Stimulated activated CD4-positive, alpha-beta T cell treated with anti-CD3 and anti-CD28 coated beads, Interleukin-2, amount 100 ng/mL, for 4 hours (primary cell): Measurements from ENCODE around the gene DCTN4.
"Not testable (repeated sequence)": the region's sequence is repeated elsewhere in the genome, so short reads cannot be mapped to it uniquely, and the experiment has no call there.

ENCODE experiments used
- DNase-seq: peaks from one replicate; pipeline ENCODE4 v3.0.0-alpha.2; 2020; ENCODE audit warnings: low read depth

The DCTN4 gene

GRCh38 chr5:150758531-150759333 lies at the start of gene DCTN4:
DCTN4 (minus strand) TSS chr5:150759017; CDS start chr5:150758993, 24 bp downstream.
- DNase-seq = peak; percentile 89

GRCh38 chr5:150804388-150804787 lies 45.6 kb upstream of the DCTN4 start:
- no peak for DNase-seq

DNA sequence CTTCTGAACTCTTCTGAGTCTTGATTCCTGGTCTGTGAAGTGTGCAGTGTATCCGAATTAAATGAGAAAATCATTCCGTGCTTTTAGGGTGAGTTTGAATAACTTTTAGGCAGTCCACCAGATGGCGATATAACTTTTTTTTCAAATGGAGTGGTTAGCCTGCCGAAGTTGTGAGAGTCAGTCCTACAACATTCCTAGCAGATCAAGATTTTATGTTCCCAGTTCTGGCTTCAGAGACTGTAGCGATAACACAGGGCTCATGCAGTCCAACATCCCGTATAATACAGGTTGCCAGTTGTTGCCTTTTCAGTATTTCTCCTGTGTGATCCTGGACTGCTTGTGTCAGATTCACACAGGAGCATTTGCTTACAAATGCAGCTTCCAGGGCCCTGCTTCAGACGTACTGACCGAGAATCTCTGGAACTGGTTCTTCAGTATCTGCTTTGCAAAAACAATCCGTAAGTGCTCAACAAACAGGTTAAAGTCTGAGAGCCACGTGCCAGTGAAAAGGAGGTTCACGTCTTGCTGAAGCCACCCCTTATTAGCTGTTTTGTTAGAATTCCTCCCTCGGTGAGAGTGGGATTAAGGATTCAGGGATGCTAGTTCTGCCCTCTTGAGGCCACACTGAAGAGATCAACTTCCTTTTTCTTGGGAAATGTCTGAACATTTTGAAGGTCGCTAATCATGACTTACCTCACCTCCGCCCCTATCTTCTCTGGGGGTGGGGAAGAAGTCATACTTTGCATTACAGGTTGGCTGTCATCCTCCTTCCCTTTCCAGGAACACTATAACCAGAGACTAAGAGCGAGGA lies 42.5 kb upstream of the DCTN4 start:
- no peak for DNase-seq

DNA sequence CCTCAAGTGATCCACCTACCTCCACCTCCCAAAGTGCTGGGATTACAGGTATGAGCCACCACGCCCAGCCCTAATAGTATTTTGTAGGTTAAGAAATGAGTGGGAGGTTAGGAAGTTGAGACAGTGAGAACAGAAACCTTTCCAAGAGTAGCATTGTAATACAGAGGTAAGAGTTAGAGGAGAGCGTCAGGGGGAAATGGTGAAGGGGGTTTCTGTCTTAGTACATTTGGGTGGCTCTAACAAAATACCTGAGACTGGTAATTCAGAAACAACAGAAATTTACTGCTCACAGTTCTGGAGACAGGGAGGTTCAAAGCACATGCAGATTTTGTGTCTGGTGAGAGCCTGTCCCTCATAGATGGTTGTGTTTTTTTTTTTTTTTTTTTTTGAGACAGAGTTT lies 38.6 kb upstream of the DCTN4 start:
- no peak for DNase-seq

DNA sequence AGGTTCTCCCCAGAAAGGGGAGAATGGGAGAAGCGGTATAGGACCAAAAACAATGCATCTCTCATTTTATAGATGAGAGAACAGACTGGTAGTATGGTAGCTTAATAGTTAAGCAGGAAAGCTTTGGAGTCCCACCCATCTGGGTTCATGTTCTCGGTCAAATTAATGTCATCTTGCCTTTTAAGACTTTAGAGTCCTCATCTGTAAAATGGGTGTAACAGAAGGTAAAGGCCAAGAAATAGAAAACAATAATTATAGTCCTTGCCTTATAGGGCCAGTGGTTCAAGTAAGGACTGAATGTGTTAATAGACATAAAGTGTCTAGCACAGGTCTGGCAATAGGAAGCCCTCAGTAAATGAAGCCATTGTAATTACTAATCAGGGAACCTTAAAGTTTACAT lies 36.1 kb upstream of the DCTN4 start:
- no peak for DNase-seq

- DNase-seq = not testable (repeated sequence)
Observed at GRCh38 chr5:150793423-150793888, 34.6 kb upstream of the DCTN4 start.

DNA sequence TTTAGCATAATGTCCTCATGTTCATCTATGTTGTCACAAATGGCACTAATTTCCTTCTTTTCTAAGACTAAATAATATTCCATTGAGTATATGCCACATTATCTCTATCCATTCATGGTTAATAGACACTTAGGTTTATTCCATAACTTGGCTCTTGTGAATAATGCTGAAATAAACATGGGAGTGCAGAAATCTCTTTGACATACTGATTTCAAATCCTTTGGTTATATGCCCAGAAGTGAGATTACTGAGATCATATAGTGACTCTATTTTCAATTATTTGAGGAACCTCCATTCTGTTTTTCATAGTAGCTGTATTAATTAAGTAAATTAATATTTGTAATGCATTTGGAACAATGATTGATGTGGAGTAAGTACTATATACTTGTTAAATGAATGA lies 32.7 kb upstream of the DCTN4 start:
- no peak for DNase-seq

GRCh38 chr5:150789943-150790611 lies 31.3 kb upstream of the DCTN4 start:
- DNase-seq = peak; percentile 77

DNA sequence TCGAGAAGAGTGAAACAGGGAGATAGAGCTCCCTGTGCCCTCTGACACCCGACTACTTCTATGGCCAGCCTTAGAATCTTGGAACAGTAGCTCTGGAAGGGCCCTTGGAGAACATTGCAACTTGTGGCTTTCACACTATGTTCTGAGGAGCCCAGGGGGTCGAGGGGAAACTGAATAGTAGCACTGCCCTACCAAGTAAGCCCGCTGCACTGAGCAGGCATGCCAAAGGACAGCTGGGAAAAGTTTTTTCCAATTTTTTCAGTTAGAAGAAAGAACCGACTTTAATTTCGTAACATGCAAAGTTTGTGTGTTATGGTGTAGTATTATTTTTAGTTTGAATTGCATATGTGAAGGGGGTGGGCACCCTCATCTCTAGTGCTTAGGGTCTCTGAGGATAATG lies 30.6 kb upstream of the DCTN4 start:
- DNase-seq = no peak

DNA sequence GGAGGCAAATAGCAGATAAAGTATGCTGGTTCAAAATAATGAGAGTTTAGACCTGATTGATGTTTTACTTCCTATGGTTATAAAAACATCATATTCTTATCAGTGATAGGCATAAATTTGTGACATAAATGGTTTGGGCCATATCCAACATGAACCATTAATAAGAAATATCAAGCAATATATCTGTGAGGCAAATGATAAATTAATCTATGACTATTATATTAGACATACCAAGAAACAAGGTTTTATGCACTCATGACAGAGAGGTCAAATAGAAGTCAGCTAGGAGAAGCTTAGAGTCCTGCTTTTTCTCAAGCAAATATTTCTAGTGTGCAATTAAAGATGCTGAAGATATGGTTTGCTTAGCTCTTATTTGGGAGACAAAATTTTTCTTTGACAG lies 30.2 kb upstream of the DCTN4 start:
- no peak for DNase-seq

GRCh38 chr5:150787656-150788055 lies 28.8 kb upstream of the DCTN4 start:
- no peak for DNase-seq

GRCh38 chr5:150786876-150787275 lies 28.1 kb upstream of the DCTN4 start:
- DNase-seq = no peak

- no peak for DNase-seq
Observed at GRCh38 chr5:150785950-150786349, 27.1 kb upstream of the DCTN4 start.

DNA sequence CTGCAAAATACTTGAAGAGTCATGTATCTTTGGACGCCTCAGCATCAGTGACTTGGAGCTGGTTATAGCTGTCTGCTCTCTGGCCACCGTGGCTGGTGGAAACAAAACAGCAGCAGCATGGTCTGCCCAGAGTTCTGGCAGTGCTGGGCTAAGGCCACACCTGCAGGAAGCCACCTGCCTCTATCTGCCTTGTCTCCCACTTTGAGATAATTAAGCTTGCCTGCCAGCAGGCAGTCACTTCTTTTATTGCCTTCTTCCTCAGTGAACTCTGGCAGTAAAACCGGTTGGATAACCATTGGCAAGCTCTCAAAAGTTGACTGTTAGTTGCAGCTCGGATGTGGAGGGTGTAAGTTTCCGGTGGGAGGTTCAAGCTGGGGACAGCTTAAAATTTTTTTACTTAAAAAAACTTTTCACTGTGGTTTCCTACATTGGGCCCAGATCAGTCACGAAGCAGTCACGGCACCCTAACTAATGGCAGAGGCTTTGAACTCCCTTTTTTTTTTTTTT lies 24.7 kb upstream of the DCTN4 start:
- peak; percentile 57 for DNase-seq

DNA sequence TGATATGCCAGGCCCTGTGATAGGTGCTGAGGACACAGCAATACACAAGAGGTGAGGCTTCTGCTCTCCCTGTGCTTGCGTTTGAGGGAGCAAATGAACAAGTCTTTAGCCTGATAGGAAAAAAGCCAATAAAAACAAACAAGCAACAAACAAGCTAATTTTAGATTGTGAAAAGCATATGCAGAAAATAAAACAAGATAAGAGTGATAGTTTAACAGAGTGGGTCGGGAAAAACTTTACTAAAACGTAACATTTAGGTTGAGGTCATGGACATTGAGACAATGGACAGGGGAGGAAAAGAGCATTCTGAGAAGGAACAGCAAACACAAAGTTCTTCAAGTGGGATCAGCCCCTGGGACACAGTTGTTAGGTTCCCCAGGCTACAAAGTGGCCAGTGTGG lies 24.0 kb upstream of the DCTN4 start:
- DNase-seq = no peak

DNA sequence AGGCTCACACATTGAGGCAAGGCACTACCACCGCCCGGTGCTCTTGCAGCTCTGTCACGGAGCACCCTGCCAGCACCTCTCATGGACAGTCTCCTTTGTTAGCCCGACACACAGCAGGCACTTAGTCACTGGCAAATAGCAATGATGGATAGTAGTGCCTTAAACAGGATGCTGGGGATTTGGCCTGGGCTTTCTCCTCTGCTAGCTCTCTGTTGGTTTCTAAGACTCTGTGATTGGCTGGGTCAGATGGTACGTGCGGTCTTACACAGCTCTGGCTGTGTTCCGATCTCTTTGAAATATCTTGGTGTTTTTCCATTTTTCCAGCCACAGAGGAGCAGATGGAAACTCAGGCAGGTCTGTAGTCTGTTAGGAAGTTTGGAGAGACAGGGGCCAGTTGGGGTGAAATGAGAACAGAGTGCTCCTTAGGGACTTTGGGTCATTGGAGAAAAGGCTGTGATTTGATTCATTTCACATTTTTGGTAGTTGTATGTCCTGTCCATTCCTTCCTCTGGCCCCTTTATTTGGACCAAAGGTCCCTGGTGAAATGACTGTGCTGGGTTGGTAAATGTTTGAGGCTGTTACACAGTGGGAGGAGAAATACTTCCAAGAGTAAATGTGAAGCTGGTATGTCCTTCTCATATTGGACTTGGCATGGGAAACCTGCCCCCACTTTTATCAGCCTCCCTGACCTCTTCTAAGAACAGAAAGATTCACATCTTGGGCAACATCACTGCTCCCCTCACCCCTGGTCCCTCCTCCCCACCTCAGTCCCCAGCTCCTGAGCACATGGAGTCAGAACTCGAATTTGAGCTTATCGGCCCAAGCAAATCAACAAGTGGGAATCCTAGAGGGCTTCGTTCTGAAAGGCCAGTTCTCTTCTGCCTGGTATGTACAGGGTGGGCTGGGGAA lies 23.1 kb upstream of the DCTN4 start:
- DNase-seq = no peak

GRCh38 chr5:150780816-150781221 lies 22.0 kb upstream of the DCTN4 start:
- no peak for DNase-seq

GRCh38 chr5:150780187-150780692 lies 21.4 kb upstream of the DCTN4 start:
- DNase-seq = no peak

GRCh38 chr5:150779397-150780186 lies 20.8 kb upstream of the DCTN4 start:
- no peak for DNase-seq
